Colon (tissue), 2 donors: ENCODE results near the gene S100B.

ENCODE experiments used
- FAIRE-seq: peaks from 2 replicates; lab custom pipeline; 2012; peaks lifted over from hg19 to GRCh38; lab: Jason Lieb, UNC
- donor health status: control.
- donor health status: control.

S100B gene

GRCh38 chr21:46560568-46561444, 44.1 kb downstream of the S100B start:
- FAIRE-seq, result no peak

- FAIRE-seq, result no peak
Measured at GRCh38 chr21:46559291-46559983, 45.4 kb downstream of the S100B start.

- no peak for FAIRE-seq
Measured at GRCh38 chr21:46557919-46558392, 46.9 kb downstream of the S100B start.

GRCh38 chr21:46557469-46557868, 47.4 kb downstream of the S100B start:
- no peak for FAIRE-seq

GRCh38 chr21:46556802-46557201, 48.1 kb downstream of the S100B start:
- no peak for FAIRE-seq

- no peak for FAIRE-seq
Measured at GRCh38 chr21:46555678-46556077, 49.2 kb downstream of the S100B start.

GRCh38 chr21:46555225-46555617, 49.7 kb downstream of the S100B start:
- no peak for FAIRE-seq

- FAIRE-seq, result no peak
Measured at GRCh38 chr21:46554431-46555224, 50.3 kb downstream of the S100B start.

- FAIRE-seq, result no peak
Measured at GRCh38 chr21:46553993-46554392, 50.9 kb downstream of the S100B start.

GRCh38 chr21:46552865-46553379, 52.0 kb downstream of the S100B start:
- FAIRE-seq, result no peak

GRCh38 chr21:46552274-46552673, 52.6 kb downstream of the S100B start:
- no peak for FAIRE-seq

GRCh38 chr21:46551636-46552241, 53.1 kb downstream of the S100B start:
- no peak for FAIRE-seq

GRCh38 chr21:46550116-46550941, 54.6 kb downstream of the S100B start:
- no peak for FAIRE-seq

GRCh38 chr21:46549650-46550049, 55.2 kb downstream of the S100B start:
- no peak for FAIRE-seq
